K562 (cell line): Measurements from ENCODE around the gene CRADD. TPM values are rescaled to one million over a fixed set of nuclear protein-coding genes. Genes with fewer than 3 reads are reported as not detected.

Source experiments
- CHD7 ChIP-seq: fragments of 200-600 bp; sonication (generic); IDR thresholded peaks from one replicate; pipeline ENCODE4 v1.6.1; 2012; ENCODE audit warnings: mild to moderate bottlenecking, low read depth, low read length, inconsistent platforms
- MNT ChIP-seq, 2 experiments: fragments of 450-650 bp; conservative IDR thresholded peaks; 2 replicates each; pipeline ENCODE4 v1.6.1; 2017; ENCODE audit warnings: mild to moderate bottlenecking in 2 of 2, moderate library complexity in 2 of 2
- POLR2A ChIP-seq: fragments of 450-650 bp; conservative IDR thresholded peaks from 2 replicates; pipeline ENCODE4 v1.6.1; 2016
- POLR2B ChIP-seq: fragments of 450-650 bp; IDR thresholded peaks from 2 replicates; pipeline ENCODE4 v1.6.1; 2018; ENCODE audit warnings: low read depth; ENCODE audit not compliant: partially characterized antibody
- RB1 ChIP-seq: fragments of 450-650 bp; IDR thresholded peaks from 2 replicates; pipeline ENCODE4 v1.6.1; 2017; ENCODE audit warnings: low read depth, mild to moderate bottlenecking
- RNF219 ChIP-seq: fragments of 250-450 bp; sonication (Bioruptor Pico); IDR thresholded peaks from 2 replicates; pipeline ENCODE4 v1.5.0; 2022; ENCODE audit warnings: mild to moderate bottlenecking
- SAP30 ChIP-seq: fragments of 200-600 bp; sonication (generic); IDR thresholded peaks from 2 replicates; pipeline ENCODE4 v1.6.1; 2012; ENCODE audit warnings: borderline replicate concordance, low read depth, mild to moderate bottlenecking, moderate library complexity, low read length, control low read depth, inconsistent platforms; ENCODE audit not compliant: insufficient read depth, poor library complexity, severe bottlenecking
- SMARCE1 ChIP-seq: fragments of 450-650 bp; IDR thresholded peaks from 2 replicates; pipeline ENCODE4 v1.7.1; 2016; ENCODE audit warnings: mild to moderate bottlenecking
- YY1 ChIP-seq, 3 experiments: IDR thresholded peaks; 2 replicates each; pipeline ENCODE4 v1.6.1; 2011; ENCODE audit warnings: low read length in 2 of 3, mild to moderate bottlenecking in 2 of 3, moderate library complexity in 2 of 3, borderline replicate concordance in 1 of 3, control low read depth in 1 of 3, low read depth in 1 of 3; ENCODE audit not compliant: insufficient read depth in 3 of 3, insufficient replicate concordance in 2 of 3, control insufficient read depth in 1 of 3, insufficient read length in 1 of 3; ENCODE audit errors: extremely low read depth in 1 of 3
- polyA plus RNA-seq, 8 experiments: library from polyadenylated mRNA; depleted of rRNA in 4 of 8; stranded (reverse) in 5 of 8; unstranded in 3 of 8; fragments of >200 nt; fragmentation: Nextera tagmentation in 2 of 8; fragmentation: Illumina TruSeq in 1 of 8; extraction: Ambion mirVana in 2 of 8; extraction: Trizol in 1 of 8; gene quantifications; 2 replicates each; pipeline versions ENCODE4 v1.2.1 to v1.2.3, GENCODE V29; 2011 to 2014; ENCODE audit warnings: inconsistent platforms in 1 of 8, missing spikeins in 1 of 8
- total RNA-seq, 7 experiments: library from RNA; depleted of rRNA in 6 of 7; stranded (reverse); fragments of >200 nt in 6 of 7; fragmentation: Illumina TruSeq in 2 of 7; extraction: Trizol in 2 of 7; gene quantifications; 2 replicates each; pipeline versions ENCODE4 v1.2.1 to v1.2.3, GENCODE V29; 2011 to 2021; ENCODE audit warnings: low replicate concordance in 1 of 7

The CRADD gene
- total and polyA plus RNA-seq, 9 of the 15 experiments (the other 6 are each of a cell fraction or from before 2014, with no cell fraction given), result 20.5 to 41.1 (median 25.9) TPM

- TF ChIP-seq RNF219 (CRISPR knock-in tag) (0 out of 2 replicates have a peak, but pooled peaks have one; percentile 37), SMARCE1 (peak; percentile 59; the same call in 1 of the 2 replicates), RB1 (peak; percentile 79), CHD7 (no peak), SAP30 (peak; percentile 57), POLR2A (peak; percentile 29; the same call in 1 of the 2 replicates), POLR2B (peak; percentile 44), MNT (conservative IDR thresholded peaks at IDR 0.05) (peak in 1 of 2 experiments; percentile 60; a peak in 2 of 4 replicates), YY1 (IDR thresholded peaks at IDR 0.05; ENCODE audit: borderline replicate concordance in 1 of 3, control insufficient read depth in 1 of 3, extremely low read depth in 1 of 3, insufficient read depth in 3 of 3, insufficient read length in 1 of 3, insufficient replicate concordance in 2 of 3, low read depth in 1 of 3, low read length in 2 of 3) (peak in 2 of 3 experiments; percentile 50 to 53)
Measured at GRCh38 chr12:93742110-93742934, 65.1 kb downstream of the CRADD start (continued).
